WERI-Rb-1 (cell line): Measurements from ENCODE around the gene POLR2J3.
A peak's percentile ranks its signal among the peaks of the same experiment; 100 is the strongest.
"Not testable (repeated sequence)": the region's sequence is repeated elsewhere in the genome, so short reads cannot be mapped to it uniquely, and the experiment has no call there.

Experiments
- DNase-seq: peaks from one replicate; pipeline ENCODE4 v3.0.0-alpha.2; 2020
- H3K27ac ChIP-seq: fragments of 250-450 bp; sonication (Bioruptor Pico); 2 replicates; pipeline ENCODE4 v1.5.1; 2020; ENCODE audit warnings: mild to moderate bottlenecking, moderate library complexity
- H3K27me3 ChIP-seq: fragments of 250-450 bp; sonication (Bioruptor Pico); 2 replicates; pipeline ENCODE4 v1.5.1; 2021; ENCODE audit warnings: mild to moderate bottlenecking, low read depth, moderate library complexity; ENCODE audit not compliant: insufficient read depth, severe bottlenecking
- H3K36me3 ChIP-seq: fragments of 250-450 bp; sonication (Bioruptor Pico); 2 replicates; pipeline ENCODE4 v1.5.1; 2020; ENCODE audit warnings: mild to moderate bottlenecking, moderate library complexity
- H3K4me3 ChIP-seq: 2 replicates; pipeline ENCODE4 v1.5.1; 2011; ENCODE audit warnings: low read depth, mild to moderate bottlenecking, control low read depth, low read length
- H3K9me3 ChIP-seq: fragments of 250-450 bp; sonication (Bioruptor Pico); 2 replicates; pipeline ENCODE4 v1.5.1; 2021; ENCODE audit warnings: mild to moderate bottlenecking, moderate library complexity; ENCODE audit not compliant: severe bottlenecking

Gene POLR2J3

GRCh38 chr7:102550808-102551422, 21.5 kb downstream of the POLR2J3 start, which contains the start of gene SPDYE2:
TSS of gene SPDYE2 (plus strand) at chr7:102551226. CDS start at chr7:102553256, 2,030 bp downstream.
- H3K4me3 ChIP-seq, H3K27me3 ChIP-seq, H3K9me3 ChIP-seq, H3K27ac ChIP-seq, DNase-seq, H3K36me3 ChIP-seq: not testable (repeated sequence)

- H3K9me3 ChIP-seq: not testable (repeated sequence)
- DNase-seq: peak; percentile 6
Measured at GRCh38 chr7:102546353-102546752, 26.0 kb downstream of the POLR2J3 start.

GRCh38 chr7:102545288-102545687, 27.1 kb downstream of the POLR2J3 start:
- not testable (repeated sequence) for H3K27me3 ChIP-seq, H3K27ac ChIP-seq, H3K36me3 ChIP-seq, H3K9me3 ChIP-seq, DNase-seq, H3K4me3 ChIP-seq

More at GRCh38 chr7:102546353-102546752, 26.0 kb downstream of the POLR2J3 start:
- H3K36me3 ChIP-seq, H3K4me3 ChIP-seq, H3K27ac ChIP-seq, H3K27me3 ChIP-seq: not testable (repeated sequence)

- H3K27me3 ChIP-seq, DNase-seq, H3K27ac ChIP-seq, H3K9me3 ChIP-seq, H3K36me3 ChIP-seq, H3K4me3 ChIP-seq: not testable (repeated sequence)
Measured at GRCh38 chr7:102544372-102544771, 28.0 kb downstream of the POLR2J3 start.

- H3K27me3 ChIP-seq, H3K4me3 ChIP-seq, H3K36me3 ChIP-seq, DNase-seq, H3K9me3 ChIP-seq, H3K27ac ChIP-seq: not testable (repeated sequence)
Measured at GRCh38 chr7:102543596-102543995, 28.8 kb downstream of the POLR2J3 start, which contains the start of gene UPK3BL2. TSS of gene UPK3BL2 (minus strand) at chr7:102543696. CDS start at chr7:102543636, 60 bp downstream.

GRCh38 chr7:102542771-102543170, 29.6 kb downstream of the POLR2J3 start:
- not testable (repeated sequence) for H3K9me3 ChIP-seq, H3K27me3 ChIP-seq, H3K36me3 ChIP-seq, H3K4me3 ChIP-seq, DNase-seq, H3K27ac ChIP-seq

- H3K27me3 ChIP-seq, H3K27ac ChIP-seq, DNase-seq, H3K9me3 ChIP-seq, H3K36me3 ChIP-seq, H3K4me3 ChIP-seq: not testable (repeated sequence)
Measured at GRCh38 chr7:102542083-102542482, 30.3 kb downstream of the POLR2J3 start.

GRCh38 chr7:102540604-102541003, 31.8 kb downstream of the POLR2J3 start:
- H3K4me3 ChIP-seq, H3K27ac ChIP-seq, H3K27me3 ChIP-seq, H3K9me3 ChIP-seq, H3K36me3 ChIP-seq, DNase-seq: not testable (repeated sequence)

GRCh38 chr7:102535062-102535615, 37.2 kb downstream of the POLR2J3 start:
- H3K27ac ChIP-seq, H3K36me3 ChIP-seq, H3K4me3 ChIP-seq, H3K9me3 ChIP-seq, H3K27me3 ChIP-seq, DNase-seq: not testable (repeated sequence)

GRCh38 chr7:102532127-102532526, 40.3 kb downstream of the POLR2J3 start:
- not testable (repeated sequence) for H3K4me3 ChIP-seq, H3K9me3 ChIP-seq, H3K36me3 ChIP-seq, H3K27me3 ChIP-seq, DNase-seq, H3K27ac ChIP-seq

GRCh38 chr7:102531583-102531982, 40.8 kb downstream of the POLR2J3 start:
- H3K4me3 ChIP-seq, DNase-seq, H3K27ac ChIP-seq, H3K36me3 ChIP-seq, H3K27me3 ChIP-seq, H3K9me3 ChIP-seq: not testable (repeated sequence)

- H3K27me3 ChIP-seq, H3K4me3 ChIP-seq, H3K36me3 ChIP-seq, DNase-seq, H3K9me3 ChIP-seq, H3K27ac ChIP-seq: not testable (repeated sequence)
Measured at GRCh38 chr7:102527822-102528793, 44.3 kb downstream of the POLR2J3 start.

GRCh38 chr7:102527182-102527581, 45.2 kb downstream of the POLR2J3 start:
- H3K36me3 ChIP-seq, H3K4me3 ChIP-seq, H3K27me3 ChIP-seq, DNase-seq, H3K27ac ChIP-seq, H3K9me3 ChIP-seq: not testable (repeated sequence)

GRCh38 chr7:102524803-102525202, 47.6 kb downstream of the POLR2J3 start:
- H3K27ac ChIP-seq, H3K27me3 ChIP-seq, DNase-seq, H3K4me3 ChIP-seq, H3K36me3 ChIP-seq, H3K9me3 ChIP-seq: not testable (repeated sequence)
